ENCODE results near the gene CMKLR1.

GRCh38 chr12:108378926-108379325 lies 39.8 kb upstream of the CMKLR1 start:
- no peak for TF ChIP-seq REST (IDR thresholded peaks at IDR 0.05)
- no peak for TF ChIP-seq RAD21 (IDR thresholded peaks at IDR 0.05)
- TF ChIP-seq, protein P1, sequence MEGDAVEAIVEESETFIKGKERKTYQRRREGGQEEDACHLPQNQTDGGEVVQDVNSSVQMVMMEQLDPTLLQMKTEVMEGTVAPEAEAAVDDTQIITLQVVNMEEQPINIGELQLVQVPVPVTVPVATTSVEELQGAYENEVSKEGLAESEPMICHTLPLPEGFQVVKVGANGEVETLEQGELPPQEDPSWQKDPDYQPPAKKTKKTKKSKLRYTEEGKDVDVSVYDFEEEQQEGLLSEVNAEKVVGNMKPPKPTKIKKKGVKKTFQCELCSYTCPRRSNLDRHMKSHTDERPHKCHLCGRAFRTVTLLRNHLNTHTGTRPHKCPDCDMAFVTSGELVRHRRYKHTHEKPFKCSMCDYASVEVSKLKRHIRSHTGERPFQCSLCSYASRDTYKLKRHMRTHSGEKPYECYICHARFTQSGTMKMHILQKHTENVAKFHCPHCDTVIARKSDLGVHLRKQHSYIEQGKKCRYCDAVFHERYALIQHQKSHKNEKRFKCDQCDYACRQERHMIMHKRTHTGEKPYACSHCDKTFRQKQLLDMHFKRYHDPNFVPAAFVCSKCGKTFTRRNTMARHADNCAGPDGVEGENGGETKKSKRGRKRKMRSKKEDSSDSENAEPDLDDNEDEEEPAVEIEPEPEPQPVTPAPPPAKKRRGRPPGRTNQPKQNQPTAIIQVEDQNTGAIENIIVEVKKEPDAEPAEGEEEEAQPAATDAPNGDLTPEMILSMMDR (IDR thresholded peaks at IDR 0.05; ENCODE audit: low read depth, low read length, missing input control), result no peak
- no peak for TF ChIP-seq GABPA (IDR thresholded peaks at IDR 0.05 in 1 of 2, conservative IDR thresholded peaks at IDR 0.05 in 1 of 2)
- no peak for TF ChIP-seq JUND (IDR thresholded peaks at IDR 0.05)
- no peak for TF ChIP-seq SP1 (IDR thresholded peaks at IDR 0.05)
- no peak for TF ChIP-seq FOXA1 (IDR thresholded peaks at IDR 0.05)

Data from liver (tissue), 3 donors.